Aorta (tissue), 5 donors: ENCODE data around the gene SYS1. TPM values are rescaled to one million over a fixed set of nuclear protein-coding genes. Genes with fewer than 3 reads are reported as not detected.

ENCODE experiments used
- ATAC-seq: fragments of 200-7000 bp; cut with Tn5 transposase; one replicate; pipeline ENCODE4 v1.9.1; 2022; ENCODE audit warnings: moderate library complexity; ENCODE audit not compliant: low FRiP score
- DNase-seq, 2 donors: peaks; one replicate each; pipeline ENCODE4 v3.0.0-alpha.2; 2020
- H3K27ac ChIP-seq, 2 donors: one replicate each; pipeline ENCODE4 v1.5.1; 2013; ENCODE audit warnings: low read length in 2 of 2, mild to moderate bottlenecking in 2 of 2, moderate library complexity in 2 of 2, control low read depth in 1 of 2, inconsistent platforms in 1 of 2, low read depth in 1 of 2
- H3K27me3 ChIP-seq, 2 donors: one replicate each; pipeline ENCODE4 v1.6.1; 2013; ENCODE audit warnings: control low read depth in 1 of 2, low read length in 1 of 2, mild to moderate bottlenecking in 1 of 2, moderate library complexity in 1 of 2; ENCODE audit not compliant: insufficient read depth in 2 of 2, control insufficient read depth in 1 of 2
- H3K36me3 ChIP-seq, 2 donors: one replicate each; pipeline ENCODE4 v1.6.1; 2013; ENCODE audit warnings: control low read depth in 1 of 2, low read length in 1 of 2, mild to moderate bottlenecking in 1 of 2; ENCODE audit not compliant: insufficient read depth in 2 of 2, control insufficient read depth in 1 of 2
- H3K4me1 ChIP-seq, 2 donors: one replicate each; pipeline ENCODE4 v1.6.1; 2013; ENCODE audit warnings: low read length in 2 of 2, control low read depth in 1 of 2, mild to moderate bottlenecking in 1 of 2, moderate library complexity in 1 of 2; ENCODE audit not compliant: insufficient read depth in 2 of 2, control insufficient read depth in 1 of 2
- H3K4me3 ChIP-seq, 2 donors: one replicate each; pipeline ENCODE4 v1.5.1; 2013; ENCODE audit warnings: low read length in 2 of 2, control low read depth in 1 of 2, mild to moderate bottlenecking in 1 of 2
- H3K9me3 ChIP-seq: one replicate; pipeline ENCODE4 v1.6.1; 2013; ENCODE audit warnings: mild to moderate bottlenecking, low read length; ENCODE audit not compliant: control insufficient read depth
- WGBS, 2 donors: extraction: QIAGEN DNeasy Blood & Tissue Kit; methylation state at CpG; one replicate each; pipeline ENCODE4 v1.1.7; 2013; 5-methylcytosine and 5-hydroxymethylcytosine counted together
- intact Hi-C, 2 donors: fragments of 100-400 bp; cut with DNase I; formaldehyde crosslinking; loops; one replicate each; pipeline versions ENCODE4 v1.14.2 to v1.15.0; 2022
- polyA plus RNA-seq, 2 donors: library from polyadenylated mRNA; stranded (reverse); fragments of 200-250 nt; gene quantifications; one replicate each; pipeline ENCODE4 v1.2.3, GENCODE V29; 2013
- total RNA-seq, 2 donors: library from RNA; stranded (reverse); fragmentation: NEBNext Ultra II Directional; extraction: Animal tissue kit (Norgen Biotek cat#: 25700); gene quantifications; one replicate each; pipeline ENCODE4 v1.2.1, GENCODE V29; 2021
- donor health status: healthy with polysubstance abuse.
- donor health status: Bipolar disorder and iron deficiency.
- donor health status: DM: no; HTN: no; CAD: no.
- donor health status: DM: no; HTN: no; CAD: no.
- donor health status: DM: yes; HTN: yes; CAD: no.

Gene SYS1
- total and polyA plus RNA-seq, 4 donors: 14.3 to 25.0 (median 17.4) TPM

GRCh38 chr20:45366192-45366591 is 3.2 kb downstream of the SYS1 start:
- Histone ChIP-seq H3K9me3 (no peaks in the 10 kb centered on the region), H3K4me1 (no peaks in the 10 kb centered on the region), H3K27me3 (no peaks in the 10 kb centered on the region), H3K4me3 (no peak overlapping the region), H3K27ac (no peak overlapping the region), H3K36me3 (peaks cover 3 to 11% of the 10 kb centered on the region in 2 donors)
- 46 to 63% methylated on average over 1 of the region's 1 CpG for WGBS, 2 donors
- ATAC-seq (no peak), DNase-seq (no peak)
- intact Hi-C loops: no loop called here

GRCh38 chr20:45366631-45367030 is 3.7 kb downstream of the SYS1 start:
- no peak for ATAC-seq
- 83 to 91% methylated on average over 11 of the region's 11 CpGs for WGBS, 2 donors
- no peaks in the 10 kb centered on the region for H3K4me1 ChIP-seq
- H3K27ac ChIP-seq: no peak overlapping the region
- H3K9me3 ChIP-seq: no peaks in the 10 kb centered on the region
- DNase-seq: no peak
- H3K4me3 ChIP-seq: no peak overlapping the region
- peaks cover 3 to 11% of the 10 kb centered on the region in 2 donors for H3K36me3 ChIP-seq
- no peaks in the 10 kb centered on the region for H3K27me3 ChIP-seq
- intact Hi-C loops: no loop called here

GRCh38 chr20:45367126-45367525 is 4.2 kb downstream of the SYS1 start:
- ATAC-seq (no peak), DNase-seq (no peak)
- Histone ChIP-seq H3K27ac (no peak overlapping the region), H3K9me3 (no peaks in the 10 kb centered on the region), H3K36me3 (peaks cover 3 to 11% of the 10 kb centered on the region in 2 donors), H3K27me3 (no peaks in the 10 kb centered on the region), H3K4me1 (no peaks in the 10 kb centered on the region), H3K4me3 (no peak overlapping the region)
- intact Hi-C loops: no loop called here

GRCh38 chr20:45368221-45368980 is 5.4 kb downstream of the SYS1 start:
- Histone ChIP-seq H3K36me3 (peaks cover 3 to 11% of the 10 kb centered on the region in 2 donors), H3K27me3 (no peaks in the 10 kb centered on the region), H3K4me1 (no peaks in the 10 kb centered on the region), H3K27ac (no peak overlapping the region), H3K4me3 (no peak overlapping the region), H3K9me3 (no peaks in the 10 kb centered on the region)
- ATAC-seq (no peak), DNase-seq (no peak)
- WGBS, 2 donors: 81 to 85% methylated on average over 6 of the region's 6 CpGs
- intact Hi-C loops: no loop called here

GRCh38 chr20:45370571-45371160 is 7.7 kb downstream of the SYS1 start:
- no peak for DNase-seq
- no peaks in the 10 kb centered on the region for H3K9me3 ChIP-seq
- no peaks in the 10 kb centered on the region for H3K4me1 ChIP-seq
- intact Hi-C loops: loop anchor here (5.0 kb wide), 4 partner anchors 47 to 67 kb away; partner anchors contain the start of gene PIGT (in 1 of the 2)
- H3K36me3 ChIP-seq: peaks cover 3 to 11% of the 10 kb centered on the region in 2 donors
- H3K4me3 ChIP-seq: no peak overlapping the region
- H3K27me3 ChIP-seq: no peaks in the 10 kb centered on the region
- no peak overlapping the region for H3K27ac ChIP-seq
- 71 to 75% methylated on average over 3 of the region's 3 CpGs for WGBS, 2 donors
- no peak for ATAC-seq

GRCh38 chr20:45372241-45372640 is 9.3 kb downstream of the SYS1 start:
- ATAC-seq: no peak
- no peaks in the 10 kb centered on the region for H3K4me1 ChIP-seq

GRCh38 chr20:45372646-45373352 is 9.8 kb downstream of the SYS1 start:
- H3K36me3 ChIP-seq: peaks cover 0 to under 1% of the 10 kb centered on the region in 2 donors
- no peaks in the 10 kb centered on the region for H3K27me3 ChIP-seq
- no peaks in the 10 kb centered on the region for H3K9me3 ChIP-seq
- ATAC-seq (peak; percentile 88), DNase-seq (peak; percentile 84 to 90)
- H3K4me3 ChIP-seq: peak overlapping the region; percentile 37 to 46
- intact Hi-C loops: loop anchor here (1.0 to 5.0 kb wide), 5 partner anchors 34 to 65 kb away; partner anchors contain the start of gene PIGT (in 1 of the 2)
- peak overlapping the region; percentile 44 to 92 for H3K27ac ChIP-seq
- no peaks in the 10 kb centered on the region for H3K4me1 ChIP-seq
- WGBS, 2 donors: 10% methylated on average over 26 to 30 of the region's 30 CpGs

More at GRCh38 chr20:45372241-45372640, 9.3 kb downstream of the SYS1 start:
- no peaks in the 10 kb centered on the region for H3K27me3 ChIP-seq
- no peaks in the 10 kb centered on the region for H3K9me3 ChIP-seq
- intact Hi-C loops: loop anchor here (5.0 kb wide), 4 partner anchors 45 to 65 kb away; partner anchors contain the start of gene PIGT (in 1 of the 2)
- H3K4me3 ChIP-seq: no peak overlapping the region
- peaks cover 0 to 6% of the 10 kb centered on the region in 2 donors for H3K36me3 ChIP-seq
- DNase-seq: no peak
- H3K27ac ChIP-seq: peak overlapping the region in 1 of 2 donors; percentile 84
- WGBS, 2 donors: 68 to 72% methylated on average over 10 of the region's 10 CpGs

GRCh38 chr20:45373353-45374100 is 10.6 kb downstream of the SYS1 start:
- Histone ChIP-seq H3K27ac (peak overlapping the region; percentile 44 to 92), H3K36me3 (no peaks in the 10 kb centered on the region), H3K27me3 (no peaks in the 10 kb centered on the region), H3K4me1 (no peaks in the 10 kb centered on the region), H3K9me3 (no peaks in the 10 kb centered on the region), H3K4me3 (peak overlapping the region; percentile 37 to 46)
- WGBS, 2 donors: 2 to 4% methylated on average over 38 of the region's 38 CpGs
- ATAC-seq: peak; percentile 92
- intact Hi-C loops: loop anchor here (1.0 to 5.0 kb wide), 6 partner anchors 33 to 64 kb away; partner anchors contain the start of gene PIGT (in 1 of the 2)
- peak; percentile 95 to 98 for DNase-seq
